GM23248 (cell line): ENCODE data around the gene OLFML2B.

Experiments used
- EZH2 ChIP-seq: fragments of 200-600 bp; sonication (generic); IDR thresholded peaks from 2 replicates; pipeline ENCODE4 v1.6.1; 2018; ENCODE audit warnings: antibody characterized with exemption, mild to moderate bottlenecking; ENCODE audit not compliant: insufficient read depth, poor library complexity, severe bottlenecking
- EZH2phosphoT487 ChIP-seq: fragments of 200-600 bp; sonication (generic); IDR thresholded peaks from 2 replicates; pipeline ENCODE4 v1.6.1; 2018; ENCODE audit warnings: antibody characterized with exemption, moderate library complexity, mild to moderate bottlenecking, low read depth; ENCODE audit not compliant: insufficient read depth

GRCh38 chr1:161982507-161982895 is 41.2 kb downstream of the OLFML2B start:
- TF ChIP-seq EZH2: no peak
- no peak for TF ChIP-seq EZH2phosphoT487
